Measurements from ENCODE around the gene SSH3. TPM values are rescaled to one million over a fixed set of nuclear protein-coding genes. Genes with fewer than 3 reads are reported as not detected.

Gene SSH3
- total RNA-seq, 1 experiment from 2014 or later: 10.9 TPM

DNA sequence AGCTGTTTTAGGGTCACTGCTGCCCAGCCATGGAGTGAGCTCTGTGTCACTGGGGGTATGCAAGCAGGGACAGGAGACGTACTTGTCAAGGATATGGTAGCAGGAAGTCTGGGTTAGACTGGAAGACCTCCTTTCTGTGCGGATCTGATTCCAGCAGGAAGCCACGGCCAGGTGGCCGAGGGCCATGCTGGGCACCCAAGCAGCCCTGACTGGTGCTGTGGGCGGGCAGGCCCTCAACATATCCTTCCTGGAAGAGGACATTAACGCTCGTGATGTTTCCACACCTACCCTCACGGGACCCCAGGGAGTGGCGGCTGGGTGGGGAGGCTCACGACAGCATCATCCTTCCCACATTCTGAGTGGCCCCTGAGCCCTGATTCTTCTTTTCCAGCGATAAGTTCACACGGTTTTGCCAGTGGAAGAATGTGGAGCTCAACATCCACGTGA lies 23.0 kb upstream of the SSH3 start:
- no peak for DNase-seq (ENCODE audit: low read depth)

DNA sequence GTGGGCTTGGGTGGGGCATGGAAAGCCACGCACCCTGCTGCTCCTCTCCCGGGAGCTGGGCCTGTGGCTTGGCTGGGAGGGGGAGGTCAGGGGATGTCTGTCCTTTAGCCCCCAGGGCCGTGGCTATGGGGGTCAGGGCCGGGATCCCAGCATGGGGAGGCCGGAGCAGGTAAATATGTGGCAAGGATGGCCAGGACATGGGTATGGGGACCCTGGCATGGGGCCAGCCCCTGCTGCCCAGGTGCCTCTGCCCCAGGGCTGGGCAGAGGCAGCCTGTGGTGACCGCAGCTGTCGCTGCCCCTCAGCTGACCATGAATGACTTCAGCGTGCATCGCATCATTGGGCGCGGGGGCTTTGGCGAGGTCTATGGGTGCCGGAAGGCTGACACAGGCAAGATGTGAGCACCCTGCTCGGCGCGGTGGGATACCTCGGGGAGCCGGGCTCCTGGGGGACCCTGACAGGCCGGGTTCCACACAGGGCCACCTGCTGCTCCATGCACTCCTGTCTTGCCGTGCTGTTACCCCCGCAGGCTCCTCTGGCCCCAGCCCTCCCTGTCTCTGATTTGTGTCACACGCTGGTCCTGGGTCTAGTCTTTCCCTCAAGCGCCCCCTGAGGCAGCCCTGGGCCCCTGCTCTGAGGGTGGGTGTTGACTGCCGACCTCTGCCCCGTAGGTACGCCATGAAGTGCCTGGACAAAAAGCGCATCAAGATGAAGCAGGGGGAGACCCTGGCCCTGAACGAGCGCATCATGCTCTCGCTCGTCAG lies 22.4 kb upstream of the SSH3 start:
- no peak for DNase-seq (ENCODE audit: low read depth)

DNA sequence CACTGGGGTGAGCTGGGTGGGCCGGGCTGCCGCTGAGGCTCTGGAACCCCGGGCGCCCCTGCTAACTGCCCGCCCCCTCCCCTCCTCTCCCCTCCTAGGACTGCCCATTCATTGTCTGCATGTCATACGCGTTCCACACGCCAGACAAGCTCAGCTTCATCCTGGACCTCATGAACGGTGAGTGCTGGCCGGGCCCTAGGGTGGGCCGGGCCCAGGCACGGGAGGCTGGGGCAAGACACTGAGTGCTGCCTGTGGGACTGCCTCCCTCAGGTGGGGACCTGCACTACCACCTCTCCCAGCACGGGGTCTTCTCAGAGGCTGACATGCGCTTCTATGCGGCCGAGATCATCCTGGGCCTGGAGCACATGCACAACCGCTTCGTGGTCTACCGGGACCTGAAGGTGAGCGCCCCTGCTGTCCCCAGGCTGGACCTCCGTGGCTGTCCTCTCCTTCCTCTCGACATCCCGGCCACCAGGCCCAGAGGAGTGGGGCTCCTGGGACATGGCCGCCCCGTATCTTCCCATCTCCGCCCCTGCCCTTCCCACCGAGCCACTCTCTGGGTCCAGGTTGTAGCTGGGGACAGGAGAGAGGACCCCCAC lies 21.7 kb upstream of the SSH3 start:
- DNase-seq (ENCODE audit: low read depth): no peak

DNA sequence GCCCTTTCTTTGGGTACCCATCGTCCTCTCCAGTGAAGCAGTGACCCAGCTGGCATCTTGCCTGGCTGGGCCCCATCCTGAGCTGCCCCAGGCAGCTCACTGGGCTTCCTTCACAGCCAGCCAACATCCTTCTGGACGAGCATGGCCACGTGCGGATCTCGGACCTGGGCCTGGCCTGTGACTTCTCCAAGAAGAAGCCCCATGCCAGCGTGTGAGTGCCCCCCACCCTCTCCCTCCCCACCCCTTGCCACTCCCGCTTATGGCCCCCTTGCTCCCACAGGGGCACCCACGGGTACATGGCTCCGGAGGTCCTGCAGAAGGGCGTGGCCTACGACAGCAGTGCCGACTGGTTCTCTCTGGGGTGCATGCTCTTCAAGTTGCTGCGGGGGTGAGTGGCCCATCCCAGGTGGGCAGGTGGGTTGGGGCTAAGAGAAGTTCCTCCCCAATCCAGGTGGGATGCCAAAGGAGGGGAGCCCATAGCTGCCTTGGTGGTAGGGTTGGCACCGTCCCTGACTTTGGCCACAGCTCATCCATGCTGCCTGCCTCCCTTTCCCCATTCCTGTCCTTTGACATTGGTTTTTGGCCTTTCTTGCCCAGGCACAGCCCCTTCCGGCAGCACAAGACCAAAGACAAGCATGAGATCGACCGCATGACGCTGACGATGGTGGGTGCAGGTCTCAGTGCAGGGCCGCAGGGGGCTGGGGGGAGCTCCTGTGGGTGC lies 21.0 kb upstream of the SSH3 start:
- no peak for DNase-seq (ENCODE audit: low read depth)

DNA sequence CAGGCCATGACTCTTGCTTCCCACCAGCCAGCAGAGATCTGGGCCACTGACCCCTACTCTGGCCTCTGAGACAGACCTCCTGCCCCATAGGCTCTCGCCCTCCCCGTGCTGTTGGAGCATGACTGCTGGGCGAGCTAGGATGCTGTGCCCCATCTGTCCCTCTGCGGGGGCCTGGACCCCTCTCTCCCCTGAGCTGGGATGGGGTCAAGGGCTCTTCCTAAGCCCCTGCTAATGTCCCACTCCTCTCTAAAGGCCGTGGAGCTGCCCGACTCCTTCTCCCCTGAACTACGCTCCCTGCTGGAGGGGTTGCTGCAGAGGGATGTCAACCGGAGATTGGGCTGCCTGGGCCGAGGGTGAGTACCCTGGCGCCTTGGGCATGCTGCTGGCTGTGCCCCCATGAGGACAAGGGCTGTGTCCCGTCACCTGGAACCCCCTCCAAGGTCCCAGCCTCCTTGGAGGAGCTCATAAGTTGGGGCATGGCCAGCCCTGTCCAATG lies 20.4 kb upstream of the SSH3 start:
- DNase-seq (ENCODE audit: low read depth): no peak

DNA sequence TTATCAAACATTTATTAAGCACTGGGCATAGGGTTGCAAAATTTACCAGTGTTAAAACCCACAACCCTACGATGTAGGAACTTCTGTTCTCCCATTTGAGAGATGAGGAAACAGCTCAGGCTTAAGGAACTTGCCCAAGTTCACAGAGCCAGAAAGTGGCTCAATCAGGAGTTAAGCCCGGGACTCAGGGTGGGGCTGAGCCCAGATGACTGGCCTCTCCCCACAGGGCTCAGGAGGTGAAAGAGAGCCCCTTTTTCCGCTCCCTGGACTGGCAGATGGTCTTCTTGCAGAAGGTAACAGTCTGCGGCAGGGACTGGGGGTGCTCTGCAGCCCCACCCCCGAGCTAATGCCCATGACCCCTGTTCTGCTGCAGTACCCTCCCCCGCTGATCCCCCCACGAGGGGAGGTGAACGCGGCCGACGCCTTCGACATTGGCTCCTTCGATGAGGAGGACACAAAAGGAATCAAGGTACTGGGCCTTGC lies 19.8 kb upstream of the SSH3 start:
- DNase-seq (ENCODE audit: low read depth): no peak

DNA sequence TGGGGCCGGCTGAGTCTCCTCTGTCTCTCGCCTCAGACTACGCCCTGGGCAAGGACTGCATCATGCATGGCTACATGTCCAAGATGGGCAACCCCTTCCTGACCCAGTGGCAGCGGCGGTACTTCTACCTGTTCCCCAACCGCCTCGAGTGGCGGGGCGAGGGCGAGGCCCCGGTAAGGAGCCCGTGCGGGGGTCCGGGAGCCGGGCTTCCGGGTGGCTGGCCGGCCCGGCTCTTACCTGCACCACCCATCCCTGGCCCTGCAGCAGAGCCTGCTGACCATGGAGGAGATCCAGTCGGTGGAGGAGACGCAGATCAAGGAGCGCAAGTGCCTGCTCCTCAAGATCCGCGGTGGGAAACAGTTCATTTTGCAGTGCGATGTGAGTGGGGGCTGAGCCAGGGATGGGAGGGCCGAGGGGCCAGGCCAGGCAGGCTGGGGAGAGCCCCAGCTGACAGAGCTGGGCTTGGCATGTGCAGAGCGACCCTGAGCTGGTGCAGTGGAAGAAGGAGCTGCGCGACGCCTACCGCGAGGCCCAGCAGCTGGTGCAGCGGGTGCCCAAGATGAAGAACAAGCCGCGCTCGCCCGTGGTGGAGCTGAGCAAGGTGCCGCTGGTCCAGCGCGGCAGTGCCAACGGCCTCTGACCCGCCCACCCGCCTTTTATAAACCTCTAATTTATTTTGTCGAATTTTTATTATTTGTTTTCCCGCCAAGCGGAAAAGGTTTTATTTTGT lies 18.4 kb upstream of the SSH3 start:
- DNase-seq (ENCODE audit: low read depth): no peak

DNA sequence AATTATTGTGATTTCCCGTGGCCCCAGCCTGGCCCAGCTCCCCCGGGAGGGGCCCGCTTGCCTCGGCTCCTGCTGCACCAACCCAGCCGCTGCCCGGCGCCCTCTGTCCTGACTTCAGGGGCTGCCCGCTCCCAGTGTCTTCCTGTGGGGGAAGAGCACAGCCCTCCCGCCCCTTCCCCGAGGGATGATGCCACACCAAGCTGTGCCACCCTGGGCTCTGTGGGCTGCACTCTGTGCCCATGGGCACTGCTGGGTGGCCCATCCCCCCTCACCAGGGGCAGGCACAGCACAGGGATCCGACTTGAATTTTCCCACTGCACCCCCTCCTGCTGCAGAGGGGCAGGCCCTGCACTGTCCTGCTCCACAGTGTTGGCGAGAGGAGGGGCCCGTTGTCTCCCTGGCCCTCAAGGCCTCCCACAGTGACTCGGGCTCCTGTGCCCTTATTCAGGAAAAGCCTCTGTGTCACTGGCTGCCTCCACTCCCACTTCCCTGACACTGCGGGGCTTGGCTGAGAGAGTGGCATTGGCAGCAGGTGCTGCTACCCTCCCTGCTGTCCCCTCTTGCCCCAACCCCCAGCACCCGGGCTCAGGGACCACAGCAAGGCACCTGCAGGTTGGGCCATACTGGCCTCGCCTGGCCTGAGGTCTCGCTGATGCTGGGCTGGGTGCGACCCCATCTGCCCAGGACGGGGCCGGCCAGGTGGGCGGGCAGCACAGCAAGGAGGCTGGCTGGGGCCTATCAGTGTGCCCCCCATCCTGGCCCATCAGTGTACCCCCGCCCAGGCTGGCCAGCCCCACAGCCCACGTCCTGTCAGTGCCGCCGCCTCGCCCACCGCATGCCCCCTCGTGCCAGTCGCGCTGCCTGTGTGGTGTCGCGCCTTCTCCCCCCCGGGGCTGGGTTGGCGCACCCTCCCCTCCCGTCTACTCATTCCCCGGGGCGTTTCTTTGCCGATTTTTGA lies 17.5 kb upstream of the SSH3 start:
- no peak for DNase-seq (ENCODE audit: low read depth)

DNA sequence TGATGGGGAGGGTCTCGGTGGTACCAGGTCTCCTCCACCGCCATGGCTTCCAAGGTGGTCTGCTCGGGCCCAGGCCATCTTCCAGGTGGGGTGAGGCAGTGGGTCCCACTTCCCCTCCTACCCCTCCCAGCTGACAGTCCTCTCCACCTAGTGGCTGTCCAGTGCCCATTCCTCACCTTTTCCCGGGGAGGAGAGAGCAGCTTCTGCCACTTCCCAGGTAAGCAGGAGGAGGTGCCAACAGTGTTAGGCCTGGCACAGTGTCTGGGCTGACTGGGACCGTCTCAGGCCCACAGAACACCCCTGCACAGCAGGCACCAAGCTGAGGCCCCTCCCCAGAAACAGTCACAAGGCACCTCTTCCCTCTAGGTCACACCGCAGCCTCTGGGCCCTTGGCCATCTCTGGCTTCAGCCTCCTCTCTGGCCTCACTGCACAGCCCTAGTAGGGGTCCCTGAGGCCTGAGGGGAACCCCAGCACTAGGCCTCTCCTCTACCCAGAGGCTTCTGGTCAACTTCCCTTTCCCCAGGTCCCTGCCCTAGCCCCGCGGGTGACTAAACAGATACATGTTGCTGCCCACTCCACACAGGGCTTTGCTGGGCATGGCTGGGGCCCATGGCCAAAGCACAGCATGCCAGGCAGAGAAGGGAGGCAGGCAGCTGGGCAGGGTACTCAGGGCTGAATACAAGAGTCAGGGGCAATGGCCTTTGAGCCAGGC lies 16.6 kb upstream of the SSH3 start:
- no peak for DNase-seq (ENCODE audit: low read depth)

DNA sequence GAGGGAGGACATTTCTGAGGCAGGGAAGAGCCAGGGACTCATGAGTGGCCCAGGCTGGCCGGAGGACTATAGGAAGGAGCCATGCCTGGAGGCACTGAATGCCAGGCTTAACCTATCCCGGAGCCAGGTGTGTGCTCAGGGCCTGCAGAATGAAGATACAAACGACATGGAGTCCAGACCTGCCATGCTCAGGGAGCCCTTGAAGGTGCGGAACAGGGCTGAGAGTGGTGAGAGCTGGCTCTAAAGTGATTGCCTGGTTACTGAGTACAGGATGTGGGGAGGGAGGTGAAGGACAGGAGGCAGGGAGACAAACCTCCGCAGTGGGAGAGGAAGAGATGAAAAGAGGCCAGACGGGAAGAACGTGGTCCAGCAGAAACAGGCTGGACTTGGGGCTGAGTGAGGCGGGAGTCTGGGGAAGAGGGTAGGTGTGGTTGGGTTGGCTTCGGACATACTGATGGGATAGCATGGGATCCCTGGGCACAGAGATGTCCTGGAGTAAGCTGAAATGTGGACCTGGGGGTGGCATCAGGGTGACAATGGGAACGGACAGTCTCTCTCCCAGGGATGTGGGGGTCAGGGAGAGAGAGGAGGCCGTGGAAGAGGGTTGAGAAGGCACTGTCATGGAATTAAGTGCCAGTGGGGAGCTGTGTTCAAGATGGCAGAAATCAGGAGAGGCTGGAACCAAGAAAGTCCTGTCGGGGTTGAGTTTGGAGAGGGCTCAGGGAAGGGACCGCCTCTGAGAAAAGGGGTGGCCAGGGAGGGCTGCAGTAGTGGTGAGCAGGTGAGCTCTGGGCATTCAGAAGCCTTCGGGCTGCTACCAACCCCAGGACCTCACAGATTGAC lies 15.8 kb upstream of the SSH3 start:
- DNase-seq (ENCODE audit: low read depth): no peak

DNA sequence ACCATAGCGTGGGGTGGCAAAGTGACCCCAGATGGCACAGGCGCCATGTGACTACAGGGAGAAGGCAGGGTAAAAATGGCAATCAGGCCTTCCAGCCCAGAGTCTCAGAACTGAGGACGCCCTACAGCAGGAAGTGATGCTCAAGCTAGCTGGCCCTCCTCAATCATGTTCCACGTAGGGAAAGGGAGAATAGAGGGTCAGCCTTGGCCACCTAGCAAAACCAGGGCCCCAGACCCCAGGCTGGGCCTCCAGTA lies 15.2 kb upstream of the SSH3 start:
- DNase-seq (ENCODE audit: low read depth): no peak

DNA sequence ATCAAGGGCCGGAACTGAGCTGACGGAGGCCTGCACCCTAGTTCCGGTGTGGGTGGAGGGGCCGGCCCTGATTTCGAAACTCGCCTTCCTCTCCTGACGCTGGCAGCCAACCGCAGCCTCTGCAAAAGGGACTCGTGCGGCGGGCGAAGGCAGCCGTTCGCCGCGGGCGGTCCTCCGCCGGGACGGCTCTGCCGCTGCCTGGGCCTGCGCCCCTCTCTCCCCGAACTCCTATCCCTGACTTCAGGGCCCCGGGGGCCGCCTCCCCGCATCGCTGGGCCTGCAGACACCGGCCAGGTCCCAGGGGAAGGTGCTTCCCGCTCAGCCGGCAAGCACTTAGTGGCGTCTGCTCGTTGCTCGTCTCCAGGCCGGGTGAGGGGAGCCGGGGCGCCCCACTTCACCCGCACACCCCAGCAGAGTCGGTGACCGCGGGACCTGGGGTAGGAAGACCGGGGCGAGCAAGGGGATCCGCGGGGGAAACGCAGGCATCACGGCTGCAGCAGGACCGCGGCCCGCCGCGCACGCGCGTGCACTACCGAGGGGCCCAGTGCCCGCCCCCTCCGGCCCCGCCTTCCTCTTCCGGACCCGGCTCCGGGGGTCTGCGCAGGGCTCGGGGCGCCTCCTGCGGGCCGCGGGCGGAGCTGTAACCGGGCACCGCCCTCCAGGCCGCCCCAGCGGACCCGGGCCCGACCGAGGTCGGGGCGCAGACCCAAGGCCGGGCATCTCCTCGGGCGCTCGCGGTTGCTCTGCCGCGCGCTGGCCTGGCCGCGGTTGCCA lies 14.7 kb upstream of the SSH3 start:
- peak; percentile 92 for DNase-seq (ENCODE audit: low read depth)

DNA sequence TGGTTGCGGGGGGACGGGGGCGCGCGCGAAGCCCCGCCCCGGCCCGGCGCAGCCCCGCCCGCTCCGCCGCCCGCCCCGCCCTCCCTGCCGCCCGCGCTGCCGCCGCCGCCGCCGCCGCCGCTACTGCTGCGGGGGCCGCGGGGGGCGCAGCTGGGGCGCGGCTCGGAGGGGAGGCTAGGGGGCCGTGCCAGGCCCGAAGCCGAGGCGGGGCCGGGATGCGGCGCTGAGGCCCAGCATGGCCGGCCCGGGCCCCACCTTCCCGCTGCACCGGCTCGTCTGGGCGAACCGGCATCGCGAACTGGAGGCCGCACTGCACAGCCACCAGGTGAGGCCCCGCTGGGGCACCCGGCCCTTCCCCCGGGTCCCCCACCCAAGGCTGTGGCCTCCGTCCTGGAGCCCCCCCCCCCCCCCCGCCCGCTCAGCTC lies 14.1 kb upstream of the SSH3 start, which contains the start of gene ANKRD13D:
Gene ANKRD13D (plus strand): TSS at position 78 of the 425 bp plus-strand sequence. CDS start 158 bp downstream, at position 236.
- DNase-seq (ENCODE audit: low read depth): no peak

DNA sequence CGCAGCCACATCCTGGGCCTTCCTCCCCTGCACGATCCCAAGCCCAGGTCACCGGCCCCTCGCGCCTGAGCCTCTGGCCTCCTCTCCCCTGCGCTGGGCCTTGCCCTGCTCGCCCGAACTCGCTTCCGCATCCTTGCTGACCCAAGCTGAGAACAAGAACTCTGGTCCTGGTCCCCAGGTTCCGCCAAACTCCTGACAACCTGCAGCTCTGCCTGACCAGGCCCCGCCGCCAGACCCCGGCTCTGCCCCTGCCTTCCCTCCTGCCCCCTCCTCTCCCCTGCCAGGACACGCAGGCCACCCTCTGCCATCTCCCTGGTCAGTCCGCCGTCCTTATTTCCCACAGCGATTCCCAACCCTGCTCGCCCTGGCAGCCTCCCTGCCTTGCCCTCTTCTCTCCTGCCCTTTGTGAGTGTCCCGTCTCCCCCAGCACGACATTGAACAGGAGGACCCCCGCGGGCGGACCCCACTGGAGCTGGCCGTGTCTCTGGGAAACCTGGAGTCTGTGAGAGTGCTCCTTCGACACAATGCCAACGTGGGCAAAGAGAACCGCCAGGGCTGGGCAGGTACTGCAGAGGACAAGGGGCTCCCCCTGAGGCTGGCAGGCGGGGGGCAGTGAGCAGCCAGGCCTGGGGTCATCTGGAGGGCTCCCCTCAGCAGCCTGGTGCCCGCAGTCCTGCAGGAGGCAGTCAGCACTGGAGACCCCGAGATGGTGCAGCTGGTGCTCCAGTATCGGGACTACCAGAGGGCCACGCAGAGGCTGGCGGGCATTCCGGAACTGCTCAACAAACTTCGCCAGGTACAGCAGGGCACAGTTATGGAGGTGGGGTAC lies 13.5 kb upstream of the SSH3 start:
- no peak for DNase-seq (ENCODE audit: low read depth)

DNA sequence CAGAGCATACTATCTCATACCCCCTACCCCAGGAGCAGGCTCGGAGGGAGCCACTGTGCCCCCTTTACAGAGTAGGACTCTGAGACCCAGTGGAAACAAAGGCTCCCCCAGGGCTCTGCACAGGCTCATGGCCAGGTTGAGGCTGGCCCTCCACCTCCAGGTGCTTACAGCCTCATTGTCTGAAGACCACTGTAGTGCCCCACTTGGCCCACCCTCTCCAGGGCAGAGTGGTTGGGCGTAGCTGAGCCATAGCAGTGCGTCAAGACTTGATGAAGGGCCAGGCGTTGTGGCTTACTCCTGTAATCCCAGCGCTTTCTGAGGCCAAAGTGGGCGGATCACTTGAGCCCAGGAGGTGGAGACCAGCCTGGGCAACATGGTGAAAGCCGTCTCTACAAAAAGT lies 12.5 kb upstream of the SSH3 start:
- DNase-seq (ENCODE audit: low read depth): no peak

DNA sequence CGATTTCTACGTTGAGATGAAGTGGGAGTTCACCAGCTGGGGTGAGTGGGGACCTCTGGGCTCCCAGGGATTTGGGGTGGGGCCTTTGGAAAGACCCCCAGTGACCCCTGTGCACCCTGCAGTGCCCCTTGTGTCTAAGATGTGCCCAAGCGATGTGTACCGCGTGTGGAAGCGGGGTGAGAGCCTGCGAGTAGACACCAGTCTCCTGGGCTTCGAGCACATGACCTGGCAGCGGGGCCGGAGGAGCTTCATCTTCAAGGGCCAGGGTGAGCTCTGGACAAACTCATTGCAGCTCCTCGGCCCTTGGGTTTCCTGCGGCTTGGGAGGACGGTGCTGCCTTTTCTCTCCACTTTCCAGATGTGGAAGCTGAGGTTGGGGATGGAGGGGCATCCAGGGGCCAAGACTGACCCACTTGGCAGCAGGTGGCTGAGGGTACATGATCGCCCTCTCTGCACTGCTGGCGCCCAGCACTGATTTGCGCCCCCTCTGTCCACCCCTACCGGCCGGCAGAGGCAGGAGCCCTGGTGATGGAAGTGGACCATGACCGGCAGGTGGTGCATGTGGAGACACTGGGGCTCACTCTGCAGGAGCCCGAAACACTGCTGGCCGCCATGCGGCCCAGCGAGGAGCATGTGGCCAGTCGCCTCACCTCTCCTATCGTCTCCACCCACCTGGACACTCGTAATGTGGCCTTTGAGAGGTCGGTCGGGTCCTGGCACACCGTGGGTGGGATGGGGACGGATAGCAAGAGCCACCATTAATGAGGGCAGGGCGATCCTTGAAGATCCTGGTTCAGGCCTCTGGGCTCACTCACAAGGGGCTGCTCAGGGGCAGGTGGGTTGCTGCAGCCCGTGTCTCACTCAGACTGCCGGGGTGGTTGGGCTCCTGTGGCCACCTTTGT lies 11.6 kb upstream of the SSH3 start:
- DNase-seq (ENCODE audit: low read depth): no peak

DNA sequence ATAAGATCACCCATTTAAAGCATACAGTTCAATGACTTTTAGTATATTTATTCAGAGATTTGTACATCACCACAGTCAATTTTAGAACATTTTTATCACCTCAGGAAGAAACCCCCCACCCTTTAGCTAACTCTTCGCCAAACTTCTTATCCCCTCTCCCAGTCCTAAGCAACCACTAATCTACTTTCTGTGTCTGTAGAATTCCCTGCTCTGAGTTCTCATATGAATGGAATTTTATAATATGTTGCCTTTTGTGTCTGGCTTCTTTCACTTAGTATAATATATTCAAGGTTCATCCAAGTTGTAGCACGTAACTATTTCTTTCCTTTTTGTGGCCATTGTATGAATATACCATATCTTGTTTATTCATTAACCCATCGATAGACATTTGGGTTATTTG lies 10.7 kb upstream of the SSH3 start:
- no peak for DNase-seq (ENCODE audit: low read depth)

Measured in RPMI7951 (cell line).